HUES6 (cell line): ENCODE measurements around the gene MUC20.
"Not testable (repeated sequence)": the region's sequence is repeated elsewhere in the genome, so short reads cannot be mapped to it uniquely, and the experiment has no call there.

Experiments
- H3K27ac ChIP-seq: 2 replicates; pipeline ENCODE4 v1.7.0; 2013; ENCODE audit warnings: low read depth, mild to moderate bottlenecking, low read length, inconsistent platforms
- H3K27me3 ChIP-seq: 2 replicates; pipeline ENCODE4 v1.6.1; 2013; ENCODE audit warnings: low read length; ENCODE audit not compliant: control insufficient read depth, insufficient read depth
- H3K36me3 ChIP-seq: 2 replicates; pipeline ENCODE4 v1.6.1; 2013; ENCODE audit warnings: low read length; ENCODE audit not compliant: control insufficient read depth, insufficient read depth
- H3K4me1 ChIP-seq: 2 replicates; pipeline ENCODE4 v1.6.1; 2013; ENCODE audit warnings: low read length; ENCODE audit not compliant: control insufficient read depth, insufficient read depth
- H3K4me3 ChIP-seq: 2 replicates; pipeline ENCODE4 v1.5.1; 2013; ENCODE audit warnings: low read depth, low read length
- H3K9ac ChIP-seq: one replicate; pipeline ENCODE4 v1.6.1; 2013; ENCODE audit warnings: mild to moderate bottlenecking, low read length
- H3K9me3 ChIP-seq: 2 replicates; pipeline ENCODE4 v1.6.1; 2013; ENCODE audit warnings: low read depth, low read length; ENCODE audit not compliant: control insufficient read depth, insufficient read depth

Gene MUC20

GRCh38 chr3:195739561-195740111 is 18.9 kb downstream of the MUC20 start:
- Histone ChIP-seq H3K27ac (no peak overlapping the region), H3K4me3 (no peak overlapping the region), H3K4me1 (no peaks in the 10 kb centered on the region), H3K9me3 (no peaks in the 10 kb centered on the region), H3K9ac (no peak overlapping the region), H3K27me3 (no peaks in the 10 kb centered on the region; the same call in 1 of the 2 replicates), H3K36me3 (no peaks in the 10 kb centered on the region)

DNA sequence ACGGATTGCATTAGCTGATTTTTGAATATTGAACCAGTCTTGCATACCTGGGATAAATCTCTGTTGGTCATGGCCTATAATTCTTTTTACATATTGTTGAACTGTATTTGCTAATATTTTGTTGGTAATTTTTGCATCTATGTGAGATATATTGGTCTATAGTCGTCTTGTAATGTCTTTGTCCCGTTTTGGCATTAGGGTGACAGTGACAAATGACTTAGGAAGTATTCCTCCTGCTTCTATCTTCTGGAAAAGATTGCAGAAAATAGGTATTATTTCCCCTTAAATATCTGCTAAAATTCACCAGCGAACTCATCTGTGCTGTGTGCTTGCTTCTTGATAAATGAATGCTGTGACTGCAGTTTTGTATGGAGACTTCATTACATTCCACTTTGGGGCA is 23.7 kb downstream of the MUC20 start:
- no peak overlapping the region for H3K27ac ChIP-seq
- no peaks in the 10 kb centered on the region for H3K9me3 ChIP-seq
- H3K36me3 ChIP-seq, result no peaks in the 10 kb centered on the region
- no peak overlapping the region for H3K4me3 ChIP-seq
- H3K4me1 ChIP-seq, result no peaks in the 10 kb centered on the region
- H3K9ac ChIP-seq, result no peak overlapping the region
- peaks cover 4% of the 10 kb centered on the region for H3K27me3 ChIP-seq

DNA sequence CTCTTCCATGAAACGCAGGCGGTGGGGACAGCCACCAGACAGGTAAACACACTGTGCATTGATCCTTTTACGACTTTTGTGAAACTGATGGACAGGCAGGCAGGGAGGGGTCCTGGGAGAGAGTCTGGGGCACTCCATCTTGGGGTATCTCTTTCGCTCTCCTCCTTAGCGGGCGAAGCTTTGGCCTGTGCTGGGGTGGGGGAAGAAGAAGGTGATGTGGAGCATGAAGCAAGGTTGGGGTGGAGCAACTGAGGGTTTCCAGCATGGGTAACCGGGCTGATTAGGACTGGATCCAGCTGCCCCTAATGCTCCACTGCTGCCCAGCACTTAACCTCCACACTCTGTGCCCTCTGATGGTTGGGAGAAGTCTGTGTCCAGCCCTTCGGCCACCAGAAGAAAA is 25.6 kb downstream of the MUC20 start:
- Histone ChIP-seq H3K27ac (no peak overlapping the region), H3K4me3 (no peak overlapping the region), H3K9ac (no peak overlapping the region), H3K9me3 (no peaks in the 10 kb centered on the region), H3K27me3 (peaks cover 4% of the 10 kb centered on the region), H3K36me3 (no peaks in the 10 kb centered on the region), H3K4me1 (no peaks in the 10 kb centered on the region)

DNA sequence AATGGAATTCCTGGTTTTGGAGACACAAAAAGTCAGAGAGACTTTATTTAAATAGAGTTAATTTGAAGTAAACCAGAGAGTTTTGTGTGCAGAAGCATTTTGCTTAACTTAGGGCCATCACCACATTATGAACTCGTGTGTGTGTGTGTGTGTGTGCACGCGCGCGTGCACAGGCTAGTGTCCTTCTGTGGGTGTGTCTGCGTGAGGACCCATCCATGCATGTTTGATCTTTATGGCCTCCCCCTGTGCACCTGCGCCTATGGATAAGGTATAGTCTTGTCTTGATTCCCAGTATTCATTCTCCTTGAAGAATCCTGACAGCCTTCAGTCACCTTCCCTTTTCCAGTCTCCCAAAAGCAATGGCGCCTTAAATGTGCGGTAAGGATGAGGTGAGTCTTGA is 26.0 kb downstream of the MUC20 start:
- H3K4me1 ChIP-seq, result no peaks in the 10 kb centered on the region
- H3K4me3 ChIP-seq, result no peak overlapping the region

GRCh38 chr3:195748661-195749060 is 27.9 kb downstream of the MUC20 start:
- H3K4me1 ChIP-seq, result no peaks in the 10 kb centered on the region
- no peak overlapping the region for H3K9ac ChIP-seq
- H3K27ac ChIP-seq, result no peak overlapping the region
- no peak overlapping the region for H3K4me3 ChIP-seq
- no peaks in the 10 kb centered on the region for H3K9me3 ChIP-seq
- no peaks in the 10 kb centered on the region for H3K36me3 ChIP-seq
- H3K27me3 ChIP-seq, result peaks cover 4% of the 10 kb centered on the region

More for the DNA sequence above, 26.0 kb downstream of the MUC20 start:
- no peak overlapping the region for H3K9ac ChIP-seq
- H3K27me3 ChIP-seq, result peaks cover 4% of the 10 kb centered on the region
- H3K36me3 ChIP-seq, result no peaks in the 10 kb centered on the region
- H3K9me3 ChIP-seq, result no peaks in the 10 kb centered on the region
- no peak overlapping the region for H3K27ac ChIP-seq

GRCh38 chr3:195749101-195749500 is 28.3 kb downstream of the MUC20 start:
- not testable (repeated sequence) for H3K27me3 ChIP-seq, H3K4me3 ChIP-seq, H3K9ac ChIP-seq, H3K36me3 ChIP-seq, H3K27ac ChIP-seq, H3K4me1 ChIP-seq, H3K9me3 ChIP-seq

GRCh38 chr3:195750797-195751520 is 30.2 kb downstream of the MUC20 start:
- Histone ChIP-seq H3K27me3 (peaks cover 4% of the 10 kb centered on the region), H3K9me3 (no peaks in the 10 kb centered on the region), H3K27ac (no peak overlapping the region), H3K4me1 (no peaks in the 10 kb centered on the region; the same call in 1 of the 2 replicates), H3K36me3 (no peaks in the 10 kb centered on the region), H3K4me3 (no peak overlapping the region), H3K9ac (no peak overlapping the region)

GRCh38 chr3:195751560-195751959 is 30.8 kb downstream of the MUC20 start:
- no peaks in the 10 kb centered on the region for H3K36me3 ChIP-seq
- H3K27ac ChIP-seq, result no peak overlapping the region
- no peak overlapping the region for H3K9ac ChIP-seq
- peaks cover 4% of the 10 kb centered on the region for H3K27me3 ChIP-seq
- no peaks in the 10 kb centered on the region; the same call in 1 of the 2 replicates for H3K4me1 ChIP-seq
- H3K4me3 ChIP-seq, result no peak overlapping the region
- no peaks in the 10 kb centered on the region for H3K9me3 ChIP-seq

- Histone ChIP-seq H3K4me3 (no peak overlapping the region), H3K36me3 (no peaks in the 10 kb centered on the region), H3K9me3 (no peaks in the 10 kb centered on the region), H3K9ac (no peak overlapping the region), H3K27me3 (no peaks in the 10 kb centered on the region; the same call in none of the 2 replicates), H3K4me1 (peaks cover 2% of the 10 kb centered on the region; the same call in 1 of the 2 replicates), H3K27ac (no peak overlapping the region)
Observed at GRCh38 chr3:195752066-195752465, 31.3 kb downstream of the MUC20 start.

DNA sequence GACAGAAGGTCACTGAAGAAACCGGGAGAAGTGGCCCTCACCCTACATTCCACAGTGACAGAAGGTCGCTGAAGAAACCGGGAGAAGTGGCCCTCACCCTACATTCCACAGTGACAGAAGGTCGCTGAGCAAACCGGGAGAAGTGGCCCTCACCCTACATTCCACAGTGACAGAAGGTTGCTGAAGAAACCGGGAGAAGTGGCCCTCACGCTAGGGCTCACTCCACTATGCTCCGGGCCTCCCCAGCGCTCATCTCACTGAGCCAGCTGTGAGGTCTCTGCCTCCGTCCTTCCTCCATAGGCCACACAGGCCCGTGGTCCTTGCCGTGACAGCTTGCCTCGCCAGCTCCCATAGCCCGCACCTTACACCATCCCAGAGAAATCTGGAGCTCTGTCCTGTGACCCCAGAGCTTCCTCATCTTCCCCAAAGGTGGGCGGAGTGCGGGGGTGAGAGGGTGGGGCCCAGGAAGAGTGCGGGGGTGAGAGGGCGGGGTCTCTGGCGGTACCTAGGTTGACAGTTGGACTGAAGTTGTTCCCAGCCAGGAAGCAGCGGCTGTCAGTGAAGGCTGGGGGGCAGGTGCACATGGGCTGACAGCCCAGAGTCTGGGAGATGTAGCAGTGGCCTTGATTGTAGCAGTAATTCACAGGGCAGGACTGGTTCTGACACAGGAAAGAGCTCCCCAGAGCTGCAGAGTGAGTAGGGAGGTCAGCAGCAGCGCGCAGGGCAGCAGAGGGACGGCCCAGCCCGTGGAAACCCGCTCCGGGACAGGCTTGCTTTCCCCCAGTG is 32.0 kb downstream of the MUC20 start:
- no peaks in the 10 kb centered on the region for H3K9me3 ChIP-seq
- no peak overlapping the region for H3K9ac ChIP-seq
- H3K4me3 ChIP-seq, result no peak overlapping the region
- no peak overlapping the region for H3K27ac ChIP-seq
- H3K4me1 ChIP-seq, result peaks cover 7% of the 10 kb centered on the region; the same call in 1 of the 2 replicates
- no peaks in the 10 kb centered on the region for H3K36me3 ChIP-seq
- H3K27me3 ChIP-seq, result no peaks in the 10 kb centered on the region; the same call in 1 of the 2 replicates

GRCh38 chr3:195753581-195753980 is 32.8 kb downstream of the MUC20 start:
- H3K27me3 ChIP-seq, result no peaks in the 10 kb centered on the region; the same call in 1 of the 2 replicates
- no peaks in the 10 kb centered on the region for H3K36me3 ChIP-seq
- no peak overlapping the region for H3K27ac ChIP-seq
- no peaks in the 10 kb centered on the region for H3K9me3 ChIP-seq
- H3K9ac ChIP-seq, result no peak overlapping the region
- no peak overlapping the region for H3K4me3 ChIP-seq
- H3K4me1 ChIP-seq, result peaks cover 7% of the 10 kb centered on the region; the same call in 1 of the 2 replicates
